Uterus (tissue), 2 donors: Measurements from ENCODE around the gene TMBIM1.

ENCODE experiments used
- CTCF ChIP-seq, 4 experiments: fragments of 200-600 bp in 2 of 4; fragments of 450-650 bp in 2 of 4; sonication (generic) in 2 of 4; IDR thresholded peaks; one replicate each; pipeline ENCODE4 v1.5.1; 2016 to 2019; ENCODE audit warnings: antibody characterized with exemption in 4 of 4, mild to moderate bottlenecking in 2 of 4, moderate library complexity in 1 of 4
- POLR2A ChIP-seq, 2 donors: fragments of 450-650 bp; IDR thresholded peaks; one replicate each; pipeline ENCODE4 v1.6.1; 2016; ENCODE audit warnings: antibody characterized with exemption in 2 of 2, mild to moderate bottlenecking in 1 of 2, moderate library complexity in 1 of 2

GRCh38 chr2:218319813-218320365 is 27.6 kb upstream of the TMBIM1 start:
- no peak for TF ChIP-seq CTCF (IDR thresholded peaks at IDR 0.05)
- no peak for TF ChIP-seq POLR2A (IDR thresholded peaks at IDR 0.05)
